Left renal cortex interstitium (tissue), 4 donors: ENCODE results near the gene TULP4. TPM values are rescaled to one million over a fixed set of nuclear protein-coding genes. Genes with fewer than 3 reads are reported as not detected.
"Not testable (repeated sequence)": the region's sequence is repeated elsewhere in the genome, so short reads cannot be mapped to it uniquely, and the experiment has no call there.

Experiments
- DNase-seq, 4 donors: peaks; one replicate each; pipeline ENCODE4 v3.0.0-alpha.2; 2013; ENCODE audit warnings: low read depth in 4 of 4, low spot score in 2 of 4, missing footprints in 1 of 4
- polyA plus RNA-seq, 4 donors: library from polyadenylated mRNA; unstranded; fragments of 120-200 nt; gene quantifications; one replicate each; pipeline ENCODE4 v1.2.1, GENCODE V29; 2013; ENCODE audit not compliant: insufficient read length in 4 of 4

TULP4 gene
- polyA plus RNA-seq, 4 donors: 15.5 to 24.5 (median 20.7) TPM

GRCh38 chr6:158295976-158296853, 16.1 kb upstream of the TULP4 start:
- DNase-seq: not testable (repeated sequence)

GRCh38 chr6:158296854-158297324, 15.4 kb upstream of the TULP4 start:
- DNase-seq: not testable (repeated sequence)

- not testable (repeated sequence) for DNase-seq
These were observed 14.6 kb upstream of the TULP4 start for GRCh38 chr6:158297657-158298056.

- DNase-seq: not testable (repeated sequence)
These were observed 11.7 kb upstream of the TULP4 start for GRCh38 chr6:158300306-158301143.

- not testable (repeated sequence) for DNase-seq
These were observed 10.7 kb upstream of the TULP4 start for GRCh38 chr6:158301561-158301960.

GRCh38 chr6:158302195-158302796, 10.0 kb upstream of the TULP4 start:
- DNase-seq: not testable (repeated sequence)

GRCh38 chr6:158303210-158303731, 9.0 kb upstream of the TULP4 start:
- no peak for DNase-seq

GRCh38 chr6:158304254-158304653, 8.0 kb upstream of the TULP4 start:
- DNase-seq: no peak

- DNase-seq: no peak
These were observed 2.5 kb upstream of the TULP4 start for GRCh38 chr6:158309814-158310213.

- DNase-seq: no peak
These were observed 1.1 kb upstream of the TULP4 start for GRCh38 chr6:158311193-158311592.

- DNase-seq: no peak
These were observed 639 bp upstream of the TULP4 start for GRCh38 chr6:158311626-158312025.

GRCh38 chr6:158312672-158313397, 570 bp downstream of the TULP4 start:
- no peak for DNase-seq

- no peak for DNase-seq
These were observed 1.7 kb downstream of the TULP4 start for GRCh38 chr6:158313989-158314388.

- DNase-seq: no peak
These were observed 2.5 kb downstream of the TULP4 start for GRCh38 chr6:158314737-158315136.

GRCh38 chr6:158316022-158316421, 3.8 kb downstream of the TULP4 start:
- DNase-seq: no peak

- no peak for DNase-seq
These were observed 9.7 kb downstream of the TULP4 start for GRCh38 chr6:158321960-158322359.

GRCh38 chr6:158322400-158322723, 10.1 kb downstream of the TULP4 start:
- DNase-seq: no peak

GRCh38 chr6:158322724-158323560, 10.7 kb downstream of the TULP4 start:
- no peak for DNase-seq

GRCh38 chr6:158323561-158323958, 11.3 kb downstream of the TULP4 start:
- DNase-seq: no peak
